ENCODE data around the gene CSF2RB. TPM values are rescaled to one million over a fixed set of nuclear protein-coding genes. Genes with fewer than 3 reads are reported as not detected.
A peak's percentile ranks its signal among the peaks of the same experiment; 100 is the strongest.

Gene CSF2RB
- total RNA-seq, 1 donor from 2014 or later, result not detected

DNA sequence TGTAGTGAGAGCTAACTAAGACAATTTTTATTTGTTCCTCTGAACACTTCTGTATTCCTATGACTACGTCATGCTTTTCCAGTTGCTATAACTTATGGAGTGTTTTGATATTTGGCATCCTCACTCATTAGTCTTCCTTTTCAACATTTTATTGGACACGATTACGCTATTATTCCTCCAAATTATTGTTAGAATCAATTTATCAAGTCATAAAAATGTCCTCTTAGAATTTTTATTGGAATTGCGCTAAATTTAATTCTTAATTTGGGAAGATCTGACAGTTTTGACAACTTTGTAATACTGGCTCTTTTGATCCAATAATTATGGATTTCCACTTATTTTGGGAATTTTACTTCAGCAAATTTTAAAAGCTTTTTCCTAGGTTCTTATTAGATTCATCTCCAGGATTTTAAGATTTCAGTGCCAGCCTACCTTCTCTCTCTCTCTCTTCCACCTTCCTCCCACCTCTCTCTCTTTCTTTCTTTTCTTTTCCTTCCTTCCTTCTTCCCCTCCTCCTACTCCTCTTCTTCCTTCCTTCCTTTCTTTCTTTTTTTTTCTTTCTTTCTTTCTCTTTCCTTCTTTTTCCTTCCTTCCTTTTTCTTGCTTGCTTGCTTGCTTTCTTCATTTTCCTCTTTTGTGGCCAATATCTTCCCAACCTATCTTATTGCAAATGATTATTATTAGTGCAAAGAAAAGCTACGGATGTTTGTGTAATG, 55.0 kb downstream of the CSF2RB start:
- no peaks in the 10 kb centered on the region for H3K36me3 ChIP-seq (ENCODE audit: control insufficient read depth, insufficient read depth, low read length)
- TF ChIP-seq, protein P1, sequence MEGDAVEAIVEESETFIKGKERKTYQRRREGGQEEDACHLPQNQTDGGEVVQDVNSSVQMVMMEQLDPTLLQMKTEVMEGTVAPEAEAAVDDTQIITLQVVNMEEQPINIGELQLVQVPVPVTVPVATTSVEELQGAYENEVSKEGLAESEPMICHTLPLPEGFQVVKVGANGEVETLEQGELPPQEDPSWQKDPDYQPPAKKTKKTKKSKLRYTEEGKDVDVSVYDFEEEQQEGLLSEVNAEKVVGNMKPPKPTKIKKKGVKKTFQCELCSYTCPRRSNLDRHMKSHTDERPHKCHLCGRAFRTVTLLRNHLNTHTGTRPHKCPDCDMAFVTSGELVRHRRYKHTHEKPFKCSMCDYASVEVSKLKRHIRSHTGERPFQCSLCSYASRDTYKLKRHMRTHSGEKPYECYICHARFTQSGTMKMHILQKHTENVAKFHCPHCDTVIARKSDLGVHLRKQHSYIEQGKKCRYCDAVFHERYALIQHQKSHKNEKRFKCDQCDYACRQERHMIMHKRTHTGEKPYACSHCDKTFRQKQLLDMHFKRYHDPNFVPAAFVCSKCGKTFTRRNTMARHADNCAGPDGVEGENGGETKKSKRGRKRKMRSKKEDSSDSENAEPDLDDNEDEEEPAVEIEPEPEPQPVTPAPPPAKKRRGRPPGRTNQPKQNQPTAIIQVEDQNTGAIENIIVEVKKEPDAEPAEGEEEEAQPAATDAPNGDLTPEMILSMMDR (IDR thresholded peaks at IDR 0.05; ENCODE audit: insufficient read depth, low read length, severe bottlenecking), result no peak
- H3K27me3 ChIP-seq (ENCODE audit: control insufficient read depth, insufficient read depth, low read length), result no peaks in the 10 kb centered on the region
- H3K4me3 ChIP-seq (ENCODE audit: low read depth, low read length), result no peak overlapping the region
- FAIRE-seq (no peak), DNase-seq (ENCODE audit: low read depth) (no peak)

DNA sequence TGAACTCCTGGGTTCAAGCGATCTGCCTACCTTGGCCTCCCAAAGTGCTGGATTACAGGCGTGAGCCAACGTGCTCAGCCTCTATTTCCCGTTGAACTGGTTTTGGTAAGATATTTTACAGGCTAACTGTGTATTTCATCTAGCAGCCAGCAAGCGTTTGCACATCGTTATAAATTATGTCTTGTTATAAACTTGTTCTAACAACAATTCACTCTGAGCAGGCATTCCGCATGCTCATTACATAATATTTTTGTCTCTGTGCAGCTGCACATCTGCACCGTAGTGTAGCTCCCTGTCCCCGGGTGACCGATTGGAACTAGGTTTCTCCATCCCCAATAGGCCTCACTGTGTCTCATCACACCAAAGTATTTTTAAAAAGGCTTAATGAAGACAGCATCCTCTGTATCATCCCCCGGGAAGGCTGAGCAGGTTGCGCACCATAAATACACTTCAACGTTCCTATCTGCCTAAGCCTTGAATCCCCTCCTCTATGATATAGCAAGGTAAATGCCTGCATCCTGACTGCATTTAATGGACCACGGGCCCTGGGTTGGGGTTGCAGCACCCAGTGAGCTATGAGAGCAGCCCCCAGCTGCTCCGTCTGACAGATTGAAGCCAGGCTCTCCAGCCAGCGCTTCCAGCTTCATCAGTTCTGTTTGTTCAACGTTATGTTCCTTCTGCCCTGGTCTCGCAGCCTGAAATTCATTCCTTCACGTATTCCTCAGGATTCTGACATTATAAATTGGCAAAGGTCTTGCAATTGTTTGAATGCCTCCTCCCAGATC, 58.1 kb downstream of the CSF2RB start:
- Histone ChIP-seq H3K27me3 (ENCODE audit: control insufficient read depth, insufficient read depth, low read length) (no peaks in the 10 kb centered on the region), H3K36me3 (ENCODE audit: control insufficient read depth, insufficient read depth, low read length) (no peaks in the 10 kb centered on the region), H3K4me3 (ENCODE audit: low read depth, low read length) (no peak overlapping the region)
- FAIRE-seq (no peak), DNase-seq (ENCODE audit: low read depth) (peak; percentile 15)
- TF ChIP-seq, protein P1 (IDR thresholded peaks at IDR 0.05; ENCODE audit: insufficient read depth, low read length, severe bottlenecking), result no peak

DNA sequence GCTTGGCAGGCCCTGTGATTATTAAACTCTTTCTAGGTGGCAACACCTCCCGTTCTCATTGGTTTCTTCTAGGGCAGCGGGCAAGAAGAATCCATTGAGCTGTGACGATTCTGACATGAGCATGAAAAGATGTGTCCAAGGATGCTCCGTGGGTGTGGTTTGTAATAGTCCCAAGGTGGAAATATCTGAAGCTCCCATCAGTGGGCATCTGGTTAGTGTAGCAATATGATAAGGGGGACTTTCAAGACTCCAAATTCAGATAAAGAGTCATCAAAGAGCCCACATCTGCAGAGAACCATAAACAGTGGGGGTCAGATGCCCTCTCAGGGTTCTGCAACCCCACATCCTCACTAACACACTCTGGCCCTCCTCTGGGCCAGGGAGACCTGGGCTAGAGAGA, 63.2 kb downstream of the CSF2RB start:
- DNase-seq (ENCODE audit: low read depth) (no peak), FAIRE-seq (no peak)
- H3K27me3 ChIP-seq (ENCODE audit: control insufficient read depth, insufficient read depth, low read length), result peaks cover 2% of the 10 kb centered on the region
- no peak overlapping the region for H3K4me3 ChIP-seq (ENCODE audit: low read depth, low read length)
- TF ChIP-seq, protein P1 (IDR thresholded peaks at IDR 0.05; ENCODE audit: insufficient read depth, low read length, severe bottlenecking), result no peak
- no peaks in the 10 kb centered on the region for H3K36me3 ChIP-seq (ENCODE audit: control insufficient read depth, insufficient read depth, low read length)

DNA sequence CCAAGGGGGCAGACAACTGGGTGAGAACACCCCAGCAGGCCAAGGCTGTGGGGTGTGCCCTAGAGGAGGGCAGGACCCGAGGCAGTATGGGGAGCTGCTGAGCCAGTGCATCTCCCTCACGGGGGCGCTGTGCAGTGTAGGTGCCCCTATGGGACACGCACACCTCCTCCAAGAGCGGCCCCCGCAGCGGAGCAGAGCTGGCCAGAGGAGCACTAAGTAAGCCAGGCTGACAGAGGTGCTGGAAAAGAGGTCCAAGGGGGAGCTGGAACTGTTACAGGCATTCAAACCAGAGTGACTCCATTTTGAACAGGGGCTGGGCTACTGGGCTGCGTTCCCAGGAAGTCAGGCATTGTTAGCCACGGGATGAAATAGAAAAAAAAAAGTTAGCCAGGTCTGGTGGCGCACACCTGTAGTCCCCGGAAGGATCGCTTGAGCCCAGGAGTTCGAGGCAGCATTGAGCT, 64.0 kb downstream of the CSF2RB start:
- Histone ChIP-seq H3K36me3 (ENCODE audit: control insufficient read depth, insufficient read depth, low read length) (no peaks in the 10 kb centered on the region), H3K4me3 (ENCODE audit: low read depth, low read length) (peak overlapping the region; percentile 4), H3K27me3 (ENCODE audit: control insufficient read depth, insufficient read depth, low read length) (peaks cover 2% of the 10 kb centered on the region)
- no peak for FAIRE-seq
- DNase-seq (ENCODE audit: low read depth), result peak; percentile 8
- TF ChIP-seq, protein P1 (IDR thresholded peaks at IDR 0.05; ENCODE audit: insufficient read depth, low read length, severe bottlenecking), result peak; percentile 52

DNA sequence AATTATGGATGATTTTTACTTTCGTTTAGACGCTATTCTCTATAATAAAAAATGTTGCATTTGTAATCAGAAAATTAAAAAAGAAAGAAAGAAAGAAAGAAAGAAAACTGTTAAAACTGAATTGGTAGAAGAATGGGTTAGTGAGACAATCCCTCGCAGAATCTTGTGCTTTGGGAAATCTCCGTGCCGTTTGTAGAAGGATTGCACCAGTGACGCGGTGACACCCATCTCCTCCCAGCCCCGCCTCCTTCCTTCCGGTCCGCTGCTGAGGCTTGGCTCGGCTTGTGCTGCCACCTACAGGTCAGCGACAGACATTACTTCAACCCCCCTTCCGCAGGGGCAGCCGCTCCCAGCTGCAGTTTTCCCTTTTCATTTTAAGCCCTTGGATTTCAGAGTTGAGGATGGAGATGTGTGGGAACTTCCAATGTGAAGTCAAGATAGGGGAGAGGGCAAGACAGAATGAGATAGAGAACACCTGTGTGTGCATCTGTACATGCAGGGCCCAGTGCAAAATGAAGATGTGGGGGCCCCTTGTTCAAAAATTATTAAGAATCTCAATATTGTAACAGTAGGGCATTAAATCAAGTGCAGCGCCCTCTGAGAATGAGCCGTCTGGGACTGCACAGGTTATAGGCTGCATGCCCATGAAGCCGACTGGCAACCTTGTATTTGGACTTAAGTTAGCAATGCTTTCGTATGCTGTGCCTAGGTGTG, 64.7 kb downstream of the CSF2RB start:
- TF ChIP-seq, protein P1 (IDR thresholded peaks at IDR 0.05; ENCODE audit: insufficient read depth, low read length, severe bottlenecking), result peak; percentile 85
- Histone ChIP-seq H3K36me3 (ENCODE audit: control insufficient read depth, insufficient read depth, low read length) (no peaks in the 10 kb centered on the region), H3K4me3 (ENCODE audit: low read depth, low read length) (peak overlapping the region; percentile 4), H3K27me3 (ENCODE audit: control insufficient read depth, insufficient read depth, low read length) (peaks cover 2% of the 10 kb centered on the region)
- no peak for FAIRE-seq
- peak; percentile 68 for DNase-seq (ENCODE audit: low read depth)
